ENCODE measurements around the gene RAD1.

Gene RAD1

DNA sequence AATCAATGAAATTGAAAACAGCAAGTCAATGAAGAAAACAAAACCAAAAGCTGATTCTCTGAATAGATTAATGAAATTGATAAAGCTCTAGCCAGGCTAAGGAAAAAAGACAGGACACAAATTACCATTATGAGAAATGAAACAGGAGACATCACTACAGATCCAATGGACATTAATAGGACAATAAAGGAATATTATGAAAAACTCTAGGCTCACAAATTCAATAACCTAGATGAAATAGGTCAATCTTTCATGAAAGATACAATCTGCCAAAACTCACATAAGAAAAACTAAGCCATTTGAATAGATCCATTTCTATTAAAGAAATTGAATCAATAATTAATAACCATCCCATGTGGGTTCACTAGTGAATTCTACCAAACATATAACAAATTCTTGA, 39.0 kb downstream of the RAD1 start:
- TF ChIP-seq, protein P1, sequence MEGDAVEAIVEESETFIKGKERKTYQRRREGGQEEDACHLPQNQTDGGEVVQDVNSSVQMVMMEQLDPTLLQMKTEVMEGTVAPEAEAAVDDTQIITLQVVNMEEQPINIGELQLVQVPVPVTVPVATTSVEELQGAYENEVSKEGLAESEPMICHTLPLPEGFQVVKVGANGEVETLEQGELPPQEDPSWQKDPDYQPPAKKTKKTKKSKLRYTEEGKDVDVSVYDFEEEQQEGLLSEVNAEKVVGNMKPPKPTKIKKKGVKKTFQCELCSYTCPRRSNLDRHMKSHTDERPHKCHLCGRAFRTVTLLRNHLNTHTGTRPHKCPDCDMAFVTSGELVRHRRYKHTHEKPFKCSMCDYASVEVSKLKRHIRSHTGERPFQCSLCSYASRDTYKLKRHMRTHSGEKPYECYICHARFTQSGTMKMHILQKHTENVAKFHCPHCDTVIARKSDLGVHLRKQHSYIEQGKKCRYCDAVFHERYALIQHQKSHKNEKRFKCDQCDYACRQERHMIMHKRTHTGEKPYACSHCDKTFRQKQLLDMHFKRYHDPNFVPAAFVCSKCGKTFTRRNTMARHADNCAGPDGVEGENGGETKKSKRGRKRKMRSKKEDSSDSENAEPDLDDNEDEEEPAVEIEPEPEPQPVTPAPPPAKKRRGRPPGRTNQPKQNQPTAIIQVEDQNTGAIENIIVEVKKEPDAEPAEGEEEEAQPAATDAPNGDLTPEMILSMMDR (IDR thresholded peaks at IDR 0.05), result no peak

DNA sequence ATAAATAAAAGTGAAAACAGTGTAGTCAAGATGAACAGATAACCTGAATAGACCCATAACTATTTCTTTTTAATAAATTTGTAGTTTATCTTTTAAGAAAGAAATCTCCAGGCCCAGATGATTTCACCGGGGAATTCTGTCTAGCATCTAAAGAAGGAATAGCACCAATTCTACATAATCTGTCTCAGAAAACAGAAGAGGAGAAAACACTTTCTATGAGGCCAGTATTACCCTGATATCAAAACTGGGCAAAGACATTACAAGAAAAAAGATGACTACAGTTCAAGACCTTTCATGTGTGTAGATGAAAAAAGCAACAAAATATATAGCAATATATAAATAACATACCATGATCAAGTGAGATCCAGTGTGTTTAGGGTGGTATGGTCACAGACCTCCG, 44.9 kb downstream of the RAD1 start:
- TF ChIP-seq, protein P1 (IDR thresholded peaks at IDR 0.05), result no peak

GRCh38 chr5:34869256-34869655, 46.0 kb downstream of the RAD1 start:
- TF ChIP-seq, protein P1 (IDR thresholded peaks at IDR 0.05), result no peak

- TF ChIP-seq, protein P1 (IDR thresholded peaks at IDR 0.05), result no peak
These were observed 46.5 kb downstream of the RAD1 start for GRCh38 chr5:34868791-34869190.

- TF ChIP-seq, protein P1 (IDR thresholded peaks at IDR 0.05), result no peak
These were observed 47.6 kb downstream of the RAD1 start for GRCh38 chr5:34867660-34868059.

DNA sequence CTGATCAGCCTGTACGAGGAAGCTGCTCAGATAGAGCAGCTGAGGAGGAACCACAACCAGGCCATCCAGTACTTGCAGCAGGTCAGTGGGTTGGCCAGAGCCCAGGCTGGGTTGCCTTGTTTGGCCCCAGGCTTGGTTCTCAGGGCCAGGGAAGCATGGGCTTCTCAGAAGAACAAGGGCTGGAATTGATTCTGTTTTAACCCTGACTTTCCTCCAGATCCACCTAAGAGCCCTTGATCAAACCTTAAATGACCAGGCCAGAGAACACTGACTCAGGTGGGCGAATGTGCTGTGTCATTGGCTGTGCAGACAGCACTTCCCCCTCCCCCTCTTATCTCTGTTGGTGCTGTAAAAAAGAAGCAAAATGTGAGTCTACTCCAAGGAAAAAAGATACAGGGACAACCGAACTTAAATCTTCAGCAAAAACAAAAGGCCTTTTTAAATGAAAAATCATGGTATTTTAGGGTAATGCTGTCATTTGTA, 48.3 kb downstream of the RAD1 start:
- TF ChIP-seq, protein P1 (IDR thresholded peaks at IDR 0.05), result no peak

DNA sequence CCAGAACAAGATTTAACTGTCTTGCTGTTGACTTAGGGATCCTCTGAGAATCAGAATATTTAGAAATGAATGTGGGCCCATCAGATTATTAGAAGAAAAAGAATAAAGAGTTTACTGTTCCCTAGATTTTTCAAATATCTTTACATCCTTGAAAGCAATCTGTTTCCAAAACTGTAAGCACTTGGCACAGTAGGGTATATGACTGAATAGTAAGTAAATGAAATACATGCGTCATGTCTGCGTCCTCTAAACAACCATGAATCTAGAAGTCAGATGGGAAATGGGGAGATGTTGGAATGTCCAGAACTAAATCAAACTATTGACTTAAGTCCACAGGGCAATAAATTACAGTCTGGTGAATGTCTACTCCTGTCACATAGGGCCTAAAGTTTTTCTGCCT, 50.2 kb downstream of the RAD1 start:
- TF ChIP-seq, protein P1 (IDR thresholded peaks at IDR 0.05), result no peak

DNA sequence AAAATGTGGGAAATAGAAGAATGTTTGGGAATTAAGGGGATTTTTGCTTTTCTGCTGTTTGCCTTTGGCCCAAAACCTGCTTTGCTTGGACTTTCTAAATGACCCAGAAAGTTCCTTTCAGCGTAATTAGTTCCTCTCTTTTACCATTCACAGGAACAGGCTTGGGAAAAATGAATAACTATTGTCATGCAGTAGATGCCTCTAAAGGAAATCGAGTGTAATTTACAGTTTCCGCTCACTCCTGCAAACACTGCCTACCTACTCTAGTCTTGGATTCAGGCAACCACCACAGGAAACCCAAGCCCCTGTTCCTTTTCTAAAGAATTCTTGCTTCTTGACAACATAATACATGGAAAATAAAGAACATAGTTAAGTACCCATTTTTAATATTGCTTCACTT, 51.4 kb downstream of the RAD1 start:
- TF ChIP-seq, protein P1 (IDR thresholded peaks at IDR 0.05), result no peak
